GDM1 (cell line): ENCODE measurements around the gene TEX29.

Experiments
- DNase-seq: peaks from one replicate; lab custom pipeline; 2025; lab: John Stamatoyannopoulos, UW

The TEX29 gene

DNA sequence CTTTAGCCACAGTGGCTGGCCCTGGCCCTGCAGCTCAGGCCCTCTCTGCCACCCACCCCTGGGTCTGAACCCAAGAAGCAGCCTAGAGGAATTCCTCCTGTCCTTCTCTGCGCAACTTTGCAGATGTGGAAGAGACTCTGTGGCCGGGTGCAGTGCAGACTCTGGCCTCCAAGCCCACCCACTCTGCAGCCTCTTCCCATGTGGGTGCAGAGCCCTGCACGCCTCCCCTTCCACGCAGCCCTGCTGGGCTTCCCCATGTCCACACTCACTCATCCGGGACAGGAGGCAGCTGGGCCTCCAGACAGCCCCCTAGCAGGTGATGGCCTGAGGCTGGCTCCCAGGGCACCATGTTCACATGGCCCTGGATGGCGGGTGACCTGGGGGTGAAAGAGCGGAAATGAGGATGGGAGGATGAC is 2.5 kb downstream of the TEX29 start:
- DNase-seq: no peak

DNA sequence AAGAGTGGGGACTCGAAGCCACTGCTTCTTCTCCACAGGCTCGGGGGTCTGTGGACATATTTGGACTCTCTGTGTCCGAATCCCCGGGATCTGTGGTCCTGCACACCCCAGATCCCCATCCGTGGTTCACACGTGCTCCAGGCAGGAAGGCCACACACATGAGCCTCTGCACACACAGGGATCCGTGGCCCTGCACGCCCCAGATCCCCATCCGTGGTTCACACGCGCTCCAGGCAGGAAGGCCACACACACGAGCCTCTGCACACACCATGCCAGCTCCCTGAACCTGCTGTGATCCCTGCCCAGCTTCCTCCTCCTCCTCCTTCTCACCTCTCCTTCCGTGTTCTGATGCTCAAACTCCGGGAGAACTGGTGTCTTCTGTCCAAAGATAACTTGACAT is 3.1 kb downstream of the TEX29 start:
- no peak for DNase-seq

DNA sequence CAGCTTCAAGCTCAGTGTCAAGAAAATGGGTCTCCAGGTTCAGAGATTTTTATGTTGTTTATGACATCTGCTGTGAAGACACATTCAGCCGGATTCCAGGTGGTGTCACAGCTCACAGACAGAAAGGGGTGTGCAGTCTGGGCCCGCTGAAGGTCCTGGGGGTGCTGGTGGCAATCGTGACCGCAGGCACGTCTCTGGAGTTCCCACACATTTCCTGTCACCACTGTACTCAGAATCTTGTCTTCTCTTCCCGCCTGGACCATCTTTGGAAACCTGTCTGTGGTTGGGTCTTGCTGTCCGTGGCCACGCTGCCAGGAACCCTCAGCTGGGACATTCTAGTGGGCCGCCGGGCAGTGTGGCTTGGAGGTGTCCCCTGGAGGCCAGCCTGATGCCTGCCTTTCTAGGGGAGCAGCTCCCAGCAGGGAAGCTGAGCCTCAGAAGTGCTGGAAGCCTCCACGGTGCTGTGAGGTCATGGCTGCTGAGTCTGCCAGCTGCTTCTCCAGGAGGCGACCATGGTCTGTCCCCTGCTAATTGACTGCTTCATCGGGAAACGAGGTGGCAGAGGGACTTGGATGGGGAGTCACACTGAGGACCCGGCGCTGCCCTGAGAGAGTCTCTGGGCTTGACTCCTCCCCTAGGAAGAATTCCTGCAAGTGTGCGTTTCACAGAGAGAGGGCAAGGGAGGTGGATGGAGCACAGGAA is 3.7 kb downstream of the TEX29 start:
- no peak for DNase-seq

DNA sequence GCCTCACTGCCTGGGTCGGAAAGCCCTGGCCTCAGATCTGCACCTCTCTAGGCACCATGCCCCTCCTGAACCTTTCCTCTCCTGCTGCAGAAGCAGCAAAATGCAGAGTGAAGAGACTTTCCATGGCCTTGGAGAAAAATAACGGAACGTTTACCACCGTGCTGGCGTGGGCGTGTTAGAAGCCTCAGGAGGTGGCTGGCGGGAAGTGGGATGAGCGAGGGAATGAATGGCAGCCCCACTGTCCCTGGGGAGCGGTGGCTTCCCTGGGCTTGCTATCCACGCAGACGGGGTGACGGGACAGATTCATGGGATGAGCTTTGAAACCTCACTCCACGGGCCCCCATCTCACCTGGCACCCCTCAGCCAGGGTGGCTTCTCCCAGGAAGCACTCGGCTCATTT is 4.3 kb downstream of the TEX29 start:
- DNase-seq: no peak

DNA sequence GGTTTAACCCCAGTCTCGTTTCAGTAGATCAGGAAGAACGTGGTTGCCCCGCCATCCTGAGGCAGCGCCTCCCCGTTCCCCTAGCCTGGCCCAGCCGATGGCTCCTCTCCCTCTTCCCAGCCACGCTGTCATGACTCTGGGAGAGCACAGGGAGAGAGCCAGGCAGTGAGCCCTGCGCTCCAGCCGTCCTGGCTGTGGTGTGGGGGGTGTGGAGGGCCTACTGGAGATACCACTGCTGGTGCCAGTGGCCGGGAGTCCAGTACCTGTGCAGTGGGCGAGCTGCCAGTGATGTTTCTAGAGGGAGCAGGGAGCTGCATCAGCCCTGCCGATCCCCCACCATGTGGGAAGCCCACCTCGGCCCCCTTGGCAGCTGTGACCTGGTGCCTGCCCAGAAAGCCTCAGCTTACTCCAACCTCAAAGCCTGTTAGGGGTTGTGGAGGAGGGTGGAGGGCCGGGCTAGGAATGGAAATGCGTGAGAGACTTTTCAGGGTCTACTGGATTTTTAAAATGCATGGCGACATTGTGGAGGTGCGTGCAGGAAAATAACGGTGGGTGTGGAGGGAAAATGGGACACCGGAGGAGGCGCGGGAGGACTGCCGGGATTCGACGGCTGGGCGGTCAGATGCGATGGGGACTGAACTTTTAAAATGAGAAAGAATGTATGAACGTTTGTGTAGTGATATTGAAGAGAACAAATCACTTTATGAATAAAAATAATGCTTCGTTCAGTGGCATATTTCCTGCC is 4.9 kb downstream of the TEX29 start:
- DNase-seq: no peak

DNA sequence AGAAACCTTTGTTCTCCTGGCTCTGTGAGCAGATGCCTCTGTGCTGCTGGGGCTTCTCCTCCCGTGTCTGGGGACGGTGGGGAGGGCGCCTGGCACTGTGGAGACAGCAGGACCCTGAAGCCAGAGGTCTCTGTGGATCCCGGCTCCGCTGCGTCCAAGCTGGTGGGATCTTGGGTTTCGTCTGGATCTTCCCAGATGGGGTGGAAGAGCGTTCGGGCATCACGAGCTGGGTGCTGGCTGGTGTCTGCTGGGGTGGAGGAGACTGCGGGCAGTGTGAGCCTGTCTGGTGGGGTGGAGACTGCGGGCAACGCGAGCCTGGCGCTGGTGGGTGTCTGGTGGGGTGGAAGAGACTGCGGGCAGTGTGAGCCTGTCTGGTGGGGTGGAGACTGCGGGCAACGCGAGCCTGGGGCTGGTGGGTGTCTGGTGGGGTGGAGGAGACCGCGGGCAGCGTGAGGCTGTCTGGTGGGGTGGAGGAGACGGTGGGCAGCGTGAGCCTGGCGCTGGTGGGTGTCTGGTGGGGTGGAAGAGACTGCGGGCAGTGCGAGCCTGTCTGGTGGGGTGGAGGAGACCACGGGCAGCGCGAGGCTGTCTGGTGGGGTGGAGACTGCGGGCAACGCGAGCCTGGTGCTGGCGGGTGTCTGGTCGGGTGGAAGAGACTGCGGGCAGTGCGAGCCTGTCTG is 5.6 kb downstream of the TEX29 start:
- no peak for DNase-seq

DNA sequence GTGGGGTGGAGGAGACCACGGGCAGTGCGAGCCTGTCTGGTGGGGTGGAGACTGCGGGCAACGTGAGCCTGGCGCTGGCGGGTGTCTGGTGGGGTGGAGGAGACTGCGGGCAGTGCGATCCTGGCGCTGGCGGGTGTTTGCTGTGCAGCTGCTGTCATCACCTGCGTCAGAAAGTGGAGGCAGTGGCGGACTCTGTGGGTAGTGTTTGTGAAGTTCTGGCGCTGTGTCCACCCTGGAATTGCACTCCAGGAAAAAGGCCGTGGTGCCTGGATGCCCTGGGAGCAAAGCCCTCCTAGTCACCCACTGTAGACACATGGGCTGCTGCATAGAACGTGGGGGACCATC is 6.2 kb downstream of the TEX29 start:
- DNase-seq: no peak

DNA sequence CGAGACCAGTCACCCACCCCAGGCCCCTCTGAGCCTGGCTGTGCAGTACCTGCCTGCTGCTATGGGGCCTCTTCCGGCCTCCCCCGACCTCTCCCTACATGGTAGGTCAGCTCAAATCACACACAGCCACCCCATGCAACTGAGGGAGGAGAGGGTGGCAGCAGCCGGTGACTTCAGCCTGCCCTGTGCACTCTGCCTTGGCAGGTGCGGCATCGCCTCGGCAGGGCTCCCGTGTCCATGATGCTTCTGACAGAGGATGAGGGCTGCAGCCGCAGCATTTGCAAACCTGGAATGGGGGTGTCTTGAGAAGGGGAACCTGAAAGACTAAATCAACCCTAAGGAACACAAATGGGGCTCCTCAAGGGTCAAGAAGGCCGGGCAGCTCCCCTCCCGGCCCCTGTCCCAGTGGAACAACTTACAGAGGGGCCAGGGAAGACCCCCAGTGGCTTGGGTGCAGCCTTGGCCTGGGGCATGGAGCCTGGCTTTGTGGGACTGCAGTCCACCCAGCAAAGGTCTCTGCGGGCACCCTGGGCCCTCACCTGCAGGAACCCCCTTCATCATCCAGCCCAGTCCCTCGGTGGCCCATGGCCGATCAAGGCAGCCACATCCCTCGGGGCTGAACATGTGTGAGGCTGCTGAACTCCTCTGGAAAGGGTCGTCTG is 6.7 kb downstream of the TEX29 start:
- no peak for DNase-seq

DNA sequence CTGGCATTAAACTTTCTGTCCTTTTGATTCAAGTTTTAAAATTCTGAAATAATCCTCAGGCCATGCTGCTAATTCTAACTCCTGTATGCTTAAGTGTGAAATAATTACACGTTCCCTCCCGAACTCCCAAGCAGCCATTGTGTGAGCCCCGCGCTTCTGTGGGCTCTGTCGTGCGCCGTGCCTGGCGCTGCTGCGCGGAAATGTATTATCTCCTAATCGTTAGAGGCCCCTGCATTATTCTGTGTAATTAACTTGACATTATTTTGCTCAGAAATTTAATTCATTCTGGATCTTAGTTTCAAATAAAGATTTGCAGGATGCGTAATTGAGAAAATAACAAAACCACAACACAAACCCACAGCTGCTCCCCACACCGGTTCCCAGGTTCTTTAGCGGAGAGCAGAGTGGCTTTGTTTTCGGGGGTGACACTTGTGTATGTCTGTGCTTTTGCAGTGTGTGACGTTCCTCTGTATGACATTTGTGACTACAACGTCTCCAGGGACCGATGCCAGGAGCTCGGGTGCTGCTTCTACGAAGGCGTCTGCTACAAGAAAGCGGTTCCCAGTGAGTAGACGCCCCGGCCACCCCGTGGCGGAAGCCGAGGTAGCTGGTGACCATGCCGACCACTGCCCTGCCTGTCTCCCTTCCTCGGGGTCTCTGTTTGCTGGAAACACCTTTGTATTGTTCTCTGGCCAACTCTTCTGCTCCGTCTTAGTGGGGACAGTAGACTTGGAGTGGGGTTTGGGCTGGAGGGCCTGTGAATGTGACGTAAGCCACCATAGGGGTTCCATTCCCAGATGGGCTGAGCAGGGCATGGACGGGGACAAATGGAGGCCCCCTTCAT is 7.5 kb downstream of the TEX29 start:
- no peak for DNase-seq

DNA sequence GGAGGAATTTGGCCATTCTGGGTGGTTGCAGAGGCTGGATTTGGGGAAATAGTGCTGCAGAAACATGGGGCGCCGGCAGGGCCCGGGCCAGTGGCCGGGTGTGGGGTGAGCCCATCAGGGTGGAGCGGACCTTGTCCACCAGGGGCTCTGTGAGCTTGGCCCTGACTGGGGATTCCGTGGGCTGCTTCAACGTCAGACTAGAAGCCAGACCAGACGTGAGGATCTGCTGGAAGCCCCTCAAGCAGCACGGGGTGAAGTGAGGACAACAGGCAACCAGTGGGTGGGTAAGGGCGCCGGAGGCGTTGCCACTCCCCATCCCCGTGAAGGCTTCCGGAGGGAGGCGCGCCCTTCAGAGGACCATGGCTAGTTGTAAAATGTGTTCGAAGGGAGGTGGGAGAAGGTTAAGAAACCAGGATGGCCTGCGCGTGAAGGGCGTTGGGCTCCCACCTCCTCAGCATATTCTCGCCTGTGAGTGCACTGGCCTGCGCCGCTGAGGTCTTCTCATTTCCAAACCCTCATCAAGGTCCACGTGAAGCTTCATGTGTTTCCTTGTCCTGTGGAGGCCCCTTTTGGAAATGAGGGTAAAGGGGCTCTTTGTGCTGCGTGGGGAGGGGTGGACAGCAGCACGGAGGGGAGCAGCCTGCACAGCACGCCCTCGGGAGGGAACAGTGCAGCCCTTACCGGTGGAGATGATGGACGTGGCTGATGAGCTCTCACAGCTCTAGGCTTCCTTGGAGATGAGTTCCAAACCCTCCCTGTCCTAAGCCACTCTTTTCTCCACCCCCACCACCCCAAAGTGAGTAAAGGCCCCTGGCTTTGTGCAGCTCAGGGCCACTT is 8.3 kb downstream of the TEX29 start:
- no peak for DNase-seq

DNA sequence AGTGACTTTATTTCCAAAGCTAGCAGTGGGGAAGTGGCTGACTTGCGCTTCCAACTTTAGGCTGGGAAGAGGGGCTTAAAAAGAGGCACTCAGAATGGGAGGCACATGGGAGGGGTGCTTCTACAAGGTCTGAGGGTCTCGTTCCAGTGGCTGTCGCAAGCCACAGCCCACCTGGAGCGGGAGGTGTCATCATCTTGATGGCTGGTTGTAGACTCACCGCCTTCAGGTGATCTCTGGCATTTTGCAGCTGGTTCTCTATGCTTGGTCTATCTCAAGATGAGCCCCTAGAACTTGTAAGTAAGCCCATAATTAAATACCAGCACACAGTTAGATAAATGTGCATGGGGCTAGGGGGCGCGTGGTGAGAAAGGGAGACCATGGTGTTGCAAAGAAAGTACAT is 9.2 kb downstream of the TEX29 start:
- no peak for DNase-seq

DNA sequence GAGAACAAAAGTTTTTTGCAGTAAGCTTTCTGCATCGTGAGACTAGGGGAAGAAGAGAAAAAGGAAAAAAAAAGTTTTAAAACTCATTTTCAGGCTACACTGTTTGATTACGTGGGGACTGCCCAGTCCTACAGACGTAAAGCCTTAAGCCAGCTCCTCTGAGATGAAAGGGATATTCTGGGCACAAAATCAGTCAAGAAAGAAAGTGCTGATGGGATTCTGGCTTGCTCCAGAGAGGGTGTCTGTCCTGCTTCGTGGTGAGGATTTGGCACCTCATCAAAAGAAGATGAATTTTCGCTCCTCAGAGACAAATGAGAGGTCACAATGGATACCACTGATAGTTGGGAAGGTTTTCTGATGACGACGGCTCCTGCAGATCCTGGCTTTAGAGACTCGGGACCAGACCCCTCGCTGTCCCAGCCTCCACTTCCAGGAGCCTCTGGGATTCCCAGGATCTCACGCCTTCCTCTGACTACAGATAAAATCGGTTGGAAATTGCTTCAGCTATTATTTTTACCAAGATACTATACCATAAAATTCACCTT is 9.7 kb downstream of the TEX29 start:
- DNase-seq: no peak

DNA sequence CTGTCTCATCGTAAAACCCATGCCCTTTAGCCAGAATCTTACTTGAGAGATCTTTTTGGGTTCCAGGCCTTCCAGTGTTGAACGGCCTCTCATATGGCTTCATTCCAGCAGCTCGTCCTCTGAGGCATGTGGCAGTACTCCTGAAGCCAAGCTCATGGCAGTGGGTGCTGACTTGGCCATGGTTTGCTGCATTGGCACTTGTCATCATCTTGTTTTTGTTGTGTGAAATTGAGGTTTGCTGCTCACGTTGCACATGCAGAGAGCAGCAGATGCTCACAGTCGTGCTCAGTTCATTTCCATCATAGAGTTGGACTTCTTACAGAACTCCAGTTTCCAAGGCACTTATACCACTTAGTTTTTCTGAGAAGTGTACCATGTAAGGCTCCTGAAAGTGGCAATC is 14.9 kb downstream of the TEX29 start:
- DNase-seq: no peak

DNA sequence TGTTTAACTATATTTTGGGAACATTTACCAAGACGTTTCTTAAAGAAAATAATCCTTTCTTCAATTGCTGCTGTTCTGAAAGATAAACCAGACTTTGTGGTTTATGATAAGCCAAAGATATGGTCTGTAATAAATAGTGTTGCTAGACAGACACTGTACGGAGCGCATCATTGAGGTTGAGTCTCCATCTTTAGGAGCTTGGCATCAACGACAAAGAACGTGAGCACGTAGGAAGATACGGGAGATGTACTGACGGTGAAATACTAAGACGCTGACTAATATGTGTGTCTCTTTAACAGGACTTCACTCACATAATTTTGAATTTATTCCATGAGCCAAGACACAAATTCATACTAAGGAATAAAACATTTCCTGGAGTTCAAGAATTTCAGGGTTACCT is 16.2 kb downstream of the TEX29 start:
- DNase-seq: no peak

DNA sequence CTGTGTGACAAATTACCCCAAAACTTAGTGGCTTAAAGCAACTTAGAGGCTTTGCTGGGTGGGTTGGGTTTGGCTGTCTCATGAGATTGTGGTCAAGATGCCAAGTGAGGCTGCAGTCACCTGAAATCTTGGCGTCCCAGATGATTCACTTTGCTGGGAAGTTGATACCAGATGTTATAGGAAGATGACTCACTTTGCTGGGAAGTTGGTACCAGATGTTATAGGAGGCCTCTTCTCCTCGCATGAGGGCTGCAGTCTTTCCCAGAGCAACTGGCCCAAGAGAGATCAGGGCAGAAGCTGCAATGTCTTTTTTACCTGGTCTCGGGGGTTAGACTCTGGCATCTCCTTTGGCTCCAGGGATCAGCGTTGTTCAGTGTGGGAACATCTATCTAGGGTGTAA is 16.8 kb downstream of the TEX29 start:
- no peak for DNase-seq

DNA sequence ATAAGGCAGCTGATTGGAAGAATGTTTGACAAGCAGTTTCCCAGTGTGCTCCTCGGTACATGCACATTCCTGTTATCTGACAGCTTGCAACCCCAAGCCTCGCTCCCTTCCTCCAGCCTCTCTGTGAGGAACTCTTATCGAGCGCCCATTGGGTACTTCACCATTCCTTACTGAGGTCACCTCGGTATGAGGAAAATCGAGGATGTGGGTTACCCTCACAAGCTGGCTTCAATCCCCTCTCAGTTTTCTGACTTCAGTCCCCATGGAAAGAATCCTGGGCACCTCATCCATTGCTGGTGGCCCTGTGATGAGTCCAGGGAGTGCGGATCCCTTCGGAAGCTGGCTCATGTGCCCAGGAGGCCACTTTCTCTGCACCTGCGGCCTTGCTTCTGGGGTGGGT is 17.3 kb downstream of the TEX29 start:
- no peak for DNase-seq

DNA sequence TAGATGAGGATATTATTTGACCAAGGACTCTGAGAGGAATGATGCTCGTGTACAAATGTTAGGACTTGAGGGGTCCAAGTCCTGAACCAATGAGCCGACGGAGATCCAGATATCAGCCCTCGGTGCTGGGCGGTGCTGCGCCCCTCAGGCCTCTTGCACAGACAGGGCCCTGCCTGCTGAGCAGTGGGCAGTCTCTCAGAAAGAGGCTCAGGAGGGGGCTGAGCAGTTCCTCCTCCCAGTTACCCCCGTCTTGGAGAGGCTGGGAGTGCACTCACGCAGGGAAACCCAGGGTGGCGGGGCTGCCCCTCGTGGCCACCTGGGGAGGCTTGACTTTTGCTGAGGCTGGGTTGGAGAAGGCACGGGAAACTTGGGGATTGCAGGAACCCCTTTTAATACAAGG is 18.4 kb downstream of the TEX29 start:
- DNase-seq: no peak

DNA sequence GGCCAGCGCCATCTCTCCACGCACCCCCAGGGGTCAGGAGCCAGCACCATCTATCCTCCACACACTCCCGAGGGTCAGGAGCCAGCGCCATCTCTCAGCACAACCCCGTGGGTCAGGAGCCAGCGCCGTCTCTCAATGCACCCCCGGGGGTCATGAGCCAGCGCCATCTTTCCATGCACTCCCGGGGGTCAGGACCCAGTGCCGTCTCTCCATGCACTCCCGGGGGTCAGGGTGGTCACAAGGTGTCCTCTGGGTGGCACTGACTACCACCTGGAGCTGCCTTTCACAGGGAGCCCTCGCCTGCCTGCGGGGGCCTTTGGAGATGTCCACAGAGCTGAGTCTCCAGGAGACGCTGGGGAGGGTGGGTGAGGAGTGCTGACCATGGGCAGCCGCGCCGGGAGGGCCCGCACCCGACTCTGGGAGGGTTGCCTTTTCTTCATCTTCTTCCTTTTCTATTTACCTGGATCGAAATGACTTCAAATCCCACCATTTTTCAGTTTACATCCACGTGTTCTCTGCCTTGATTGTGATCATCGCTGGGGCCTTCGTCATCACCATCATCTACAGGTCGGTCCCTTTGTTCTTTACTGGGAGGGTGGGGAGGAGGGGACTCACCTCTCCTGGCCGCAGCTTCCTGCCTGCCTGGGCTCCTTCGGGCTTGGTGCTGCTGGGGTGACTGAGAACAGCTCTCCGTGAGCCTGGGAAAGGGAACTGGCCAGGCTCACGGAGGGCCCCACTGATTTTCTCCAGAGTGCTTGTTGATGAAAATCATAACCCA is 19.1 kb downstream of the TEX29 start:
- no peak for DNase-seq

DNA sequence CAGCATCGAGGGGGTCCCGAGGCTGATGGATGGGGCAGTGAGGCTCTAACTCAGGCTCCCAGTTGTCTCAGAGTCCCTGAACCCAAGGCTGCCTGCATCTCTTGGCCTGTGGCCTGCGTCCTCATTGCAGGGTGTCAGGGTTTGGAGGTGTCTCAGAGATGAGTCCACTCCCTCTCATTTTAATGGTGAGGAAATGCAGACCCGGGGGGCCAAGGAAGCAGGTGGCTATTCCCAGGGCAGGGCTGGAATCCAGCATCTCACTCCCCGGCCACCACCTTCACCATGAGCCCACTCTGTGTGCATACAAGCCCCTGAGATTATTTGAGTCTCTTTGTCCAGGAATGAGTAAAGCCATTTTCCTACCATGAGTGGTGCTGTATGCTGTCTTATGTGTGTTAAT is 21.4 kb downstream of the TEX29 start:
- DNase-seq: no peak

DNA sequence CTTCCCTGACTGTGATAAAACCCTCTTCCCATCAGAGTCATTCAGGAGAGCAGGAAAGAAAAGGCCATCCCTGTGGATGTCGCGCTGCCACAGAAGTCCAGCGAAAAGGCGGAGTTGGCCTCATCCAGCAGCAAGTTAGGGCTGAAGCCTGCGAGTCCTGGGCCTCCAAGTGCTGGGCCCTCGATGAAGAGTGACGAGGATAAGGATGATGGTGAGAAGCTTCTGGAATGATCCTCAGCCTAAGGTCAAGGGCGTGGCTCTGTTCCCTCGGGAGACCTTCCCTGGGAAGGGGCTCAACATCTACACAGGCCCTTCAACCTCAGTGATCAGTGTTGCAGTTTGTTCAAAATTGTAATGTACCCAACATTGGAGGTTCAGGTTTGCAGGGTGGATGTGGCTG is 22.3 kb downstream of the TEX29 start:
- DNase-seq: no peak
